GM21737 (cell line): ENCODE measurements around the gene F3.

Experiments used
- ATAC-seq: cut with Tn5 transposase; IDR thresholded peaks from one replicate; pipeline ENCODE4 v1.9.1; 2021; ENCODE audit warnings: mild to moderate bottlenecking, moderate library complexity; ENCODE audit not compliant: unreplicated experiment

F3 gene

GRCh38 chr1:94553323-94553730 lies 11.8 kb upstream of the F3 start:
- ATAC-seq, result no peak

GRCh38 chr1:94552071-94552586 lies 10.6 kb upstream of the F3 start:
- ATAC-seq, result no peak

GRCh38 chr1:94551449-94551848 lies 9.9 kb upstream of the F3 start:
- ATAC-seq, result no peak

DNA sequence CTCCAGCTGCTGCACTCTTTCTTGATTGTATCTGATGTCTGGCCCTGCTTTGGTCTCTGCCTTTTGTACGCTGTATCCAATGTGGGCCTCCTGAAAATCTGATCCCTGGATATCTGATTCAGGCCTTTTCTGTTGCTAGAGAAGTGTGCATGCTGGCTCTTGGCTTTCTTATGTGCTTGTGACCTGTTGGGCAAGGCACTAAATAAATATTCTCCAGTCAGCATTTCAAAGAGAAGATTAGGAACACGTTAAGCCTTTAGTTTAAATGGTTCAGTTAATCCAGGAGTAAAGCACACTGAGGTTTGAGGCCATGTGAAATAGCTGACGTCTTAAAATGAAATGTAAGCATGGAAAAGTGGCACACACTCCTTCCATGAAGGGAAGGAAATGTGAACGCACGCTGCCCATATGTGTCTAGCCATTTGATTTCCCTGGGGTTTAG lies 9.3 kb upstream of the F3 start:
- ATAC-seq, result no peak

GRCh38 chr1:94550396-94550795 lies 8.8 kb upstream of the F3 start:
- ATAC-seq, result no peak

DNA sequence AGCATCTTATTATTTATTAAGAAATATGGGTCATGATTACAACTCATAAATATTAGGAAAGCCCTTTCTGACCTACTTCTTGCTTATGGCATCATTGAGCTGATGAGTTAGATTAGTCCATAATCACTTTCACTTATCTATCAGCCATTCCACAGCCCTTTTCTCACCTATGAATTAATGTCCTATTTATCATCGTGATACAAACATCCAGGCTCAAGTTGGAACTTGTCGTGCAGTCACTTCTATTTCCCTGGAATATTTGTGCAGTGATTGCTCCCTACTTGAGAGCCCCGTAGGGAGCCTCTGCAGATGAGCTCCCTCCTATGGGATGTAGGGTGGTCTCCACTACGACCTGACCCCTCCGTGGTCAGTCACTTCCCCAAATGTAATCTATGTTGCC lies 8.1 kb upstream of the F3 start:
- no peak for ATAC-seq

DNA sequence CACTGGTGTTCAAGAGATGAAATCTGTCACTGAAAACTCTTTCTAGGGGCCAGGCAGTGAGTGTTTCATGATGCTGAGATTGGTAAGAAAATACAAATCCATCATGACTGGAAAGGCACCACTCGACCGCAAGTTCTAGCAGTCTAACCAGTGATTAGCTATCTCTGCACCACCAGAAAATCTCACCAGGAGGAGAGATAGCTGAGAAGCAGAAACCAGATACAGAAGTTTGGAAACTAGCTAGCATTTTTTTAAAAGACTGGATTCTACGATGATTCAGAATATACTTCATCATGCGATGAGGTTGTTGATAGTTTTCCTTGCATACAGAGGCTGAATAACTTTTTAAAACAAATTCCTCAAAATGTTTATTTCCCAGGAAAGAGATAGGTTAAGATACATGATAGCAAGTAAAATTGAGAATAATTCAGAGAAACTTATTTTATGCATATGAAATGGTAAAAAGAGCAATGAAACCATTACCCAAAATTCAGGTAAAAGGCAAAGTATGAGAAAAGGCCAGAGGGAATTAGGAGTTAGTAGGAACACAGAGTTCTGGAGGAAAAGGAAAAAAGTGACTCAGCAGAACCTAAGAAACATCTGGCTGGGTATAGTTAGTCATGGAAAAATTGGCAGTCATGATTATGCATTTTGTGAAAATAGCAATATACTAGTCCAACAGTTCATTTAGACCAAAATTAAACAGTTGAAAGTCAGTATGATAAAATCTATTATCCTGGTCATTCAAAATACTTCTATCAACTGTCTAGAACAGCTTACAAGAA lies 3.3 kb upstream of the F3 start:
- no peak for ATAC-seq

DNA sequence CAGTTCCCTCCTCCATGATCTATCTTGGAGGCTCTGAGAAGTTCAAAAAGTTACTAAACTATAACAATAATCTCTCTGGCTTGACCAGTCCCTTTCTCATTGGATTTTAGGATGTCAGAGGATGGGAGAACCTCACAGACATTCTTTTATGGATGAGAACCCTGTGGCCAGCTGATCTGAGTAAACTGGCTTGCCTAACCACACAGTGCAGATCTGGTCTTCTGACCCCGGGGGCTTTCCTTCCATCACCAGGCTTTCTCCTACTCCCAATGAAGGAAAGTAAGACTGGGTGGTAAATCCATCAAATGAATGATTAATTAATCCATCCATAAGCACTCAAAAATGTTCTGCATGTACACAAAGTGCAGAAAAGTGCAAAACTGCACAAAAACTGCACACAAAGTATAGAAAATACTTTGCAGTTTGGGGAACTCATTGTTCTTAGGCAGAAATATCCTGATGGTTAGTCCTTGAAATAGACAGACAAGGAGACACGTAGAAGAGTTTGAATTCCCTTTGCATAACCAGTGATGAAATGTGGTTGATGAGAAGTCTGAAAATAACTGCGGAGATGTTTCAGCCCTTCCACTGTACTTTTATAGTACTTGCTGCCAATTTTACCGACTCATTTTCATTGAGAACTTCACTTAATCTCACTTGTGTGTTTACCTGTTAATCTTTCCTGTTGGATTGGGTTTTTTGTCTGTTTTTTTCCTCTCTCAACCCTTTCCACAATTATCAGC lies 2.5 kb upstream of the F3 start:
- no peak for ATAC-seq

- no peak for ATAC-seq
Observed at GRCh38 chr1:94543001-94543400, 1.4 kb upstream of the F3 start.

DNA sequence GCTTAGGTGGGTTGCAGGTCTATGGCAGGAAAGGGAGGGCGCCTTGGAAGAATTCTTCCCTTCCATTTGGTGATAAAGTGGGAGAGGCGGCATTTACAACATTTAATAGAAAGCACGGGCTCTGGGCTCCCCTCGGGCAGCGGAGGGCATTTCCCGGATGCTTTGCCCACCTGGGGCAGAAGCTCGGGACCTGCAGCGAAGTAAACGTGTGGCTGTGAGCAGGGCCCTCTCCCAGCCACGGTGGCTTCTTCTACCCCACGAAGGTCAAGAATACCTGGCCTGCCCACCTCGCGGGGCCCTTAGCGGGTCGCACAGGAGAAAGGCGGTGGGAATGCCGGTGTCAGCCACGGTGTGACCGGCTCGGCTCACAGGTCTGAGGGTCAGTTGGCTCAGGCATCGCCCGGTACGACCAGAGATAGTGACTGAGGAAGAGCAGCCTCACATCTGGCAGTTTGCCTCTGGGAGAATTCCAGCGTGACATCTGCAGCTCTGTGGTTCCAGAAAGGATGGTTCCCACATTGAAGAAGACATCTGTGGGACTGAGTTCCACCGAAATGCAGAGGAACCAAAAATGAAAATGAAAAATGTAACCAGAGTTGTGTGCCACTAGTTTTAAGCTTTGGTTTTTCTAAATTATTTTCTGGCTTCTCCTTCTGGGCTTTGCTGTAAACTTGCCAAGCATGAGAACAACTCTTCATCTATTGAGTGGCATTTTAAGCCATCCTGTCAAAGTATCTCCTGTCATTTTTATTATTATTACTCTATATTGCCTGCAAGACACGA lies 720 bp upstream of the F3 start:
- ATAC-seq, result no peak

DNA sequence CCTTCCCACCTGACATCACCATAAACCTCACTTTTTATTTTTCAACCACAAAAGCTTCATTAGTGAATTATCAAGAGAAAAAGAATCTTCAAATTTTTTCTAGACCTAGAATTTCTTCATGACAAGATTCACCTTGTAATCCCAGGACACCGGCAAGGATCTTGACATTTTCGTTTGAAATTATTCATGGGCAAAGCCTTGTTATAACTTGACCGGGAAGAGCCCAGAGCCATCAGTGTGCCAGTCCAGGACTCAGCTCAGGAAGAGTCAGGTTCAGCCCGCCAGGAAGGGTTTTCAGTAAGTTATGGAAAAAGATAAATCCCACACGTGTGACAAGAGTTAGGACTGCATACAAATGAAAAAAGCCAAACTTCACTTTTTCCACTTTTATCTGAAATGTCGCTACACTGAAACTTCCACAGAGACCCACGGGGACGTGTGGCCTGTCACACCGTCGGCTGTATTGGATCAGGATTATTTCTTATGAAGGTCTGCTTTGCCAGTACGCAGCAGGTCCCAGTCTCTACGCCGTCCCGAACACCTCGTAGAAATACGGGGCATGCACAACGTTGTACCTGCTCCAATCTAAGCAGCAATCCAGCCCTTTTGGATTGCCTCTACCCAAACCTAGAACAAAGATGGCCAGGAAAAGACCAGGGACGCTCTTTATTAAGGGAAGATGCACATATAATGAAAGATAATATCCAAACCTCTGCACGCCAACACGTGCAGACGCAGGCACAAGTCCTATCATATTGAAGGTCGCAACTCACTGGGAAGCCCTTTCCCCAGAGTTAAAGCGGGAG lies 916 bp downstream of the F3 start:
- no peak for ATAC-seq

- no peak for ATAC-seq
Observed at GRCh38 chr1:94539496-94539895, 2.1 kb downstream of the F3 start.

- no peak for ATAC-seq
Observed at GRCh38 chr1:94538243-94538827, 3.2 kb downstream of the F3 start.

DNA sequence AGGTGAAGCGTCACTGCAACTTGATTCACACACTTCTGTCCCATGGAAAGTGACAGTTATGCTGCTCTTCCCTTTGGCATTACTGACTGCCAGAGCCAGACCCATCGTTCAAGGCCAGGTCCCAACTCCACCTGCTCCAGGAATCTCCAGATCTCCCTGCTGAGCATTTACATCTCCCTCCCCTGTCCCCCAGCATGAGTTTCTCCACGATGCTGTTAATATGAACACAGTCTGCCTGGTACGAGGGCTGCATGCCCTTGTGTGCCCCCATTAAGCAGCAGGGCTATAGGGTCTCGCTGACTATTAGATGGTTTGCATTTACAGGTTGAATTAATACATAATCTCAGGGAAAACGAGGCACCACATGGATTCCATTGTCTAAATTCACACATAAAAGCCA lies 4.3 kb downstream of the F3 start:
- ATAC-seq, result no peak

GRCh38 chr1:94535879-94536278 lies 5.7 kb downstream of the F3 start:
- no peak for ATAC-seq

GRCh38 chr1:94535095-94535494 lies 6.5 kb downstream of the F3 start:
- no peak for ATAC-seq

DNA sequence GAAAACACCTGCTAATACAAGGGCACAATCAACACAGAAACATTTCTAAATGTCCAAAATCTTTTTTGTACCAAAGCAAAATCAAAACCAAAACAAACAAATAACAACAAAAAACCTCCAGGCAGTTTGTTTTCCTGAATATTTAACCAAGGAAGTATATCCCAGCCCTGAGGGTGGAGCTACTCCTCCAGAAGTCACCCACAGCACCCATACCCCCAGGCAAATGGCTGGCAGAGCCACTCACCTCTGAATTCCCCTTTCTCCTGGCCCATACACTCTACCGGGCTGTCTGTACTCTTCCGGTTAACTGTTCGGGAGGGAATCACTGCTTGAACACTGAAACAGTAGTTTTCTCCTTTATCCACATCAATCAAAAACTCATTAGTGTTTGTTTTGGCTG lies 9.5 kb downstream of the F3 start:
- no peak for ATAC-seq

DNA sequence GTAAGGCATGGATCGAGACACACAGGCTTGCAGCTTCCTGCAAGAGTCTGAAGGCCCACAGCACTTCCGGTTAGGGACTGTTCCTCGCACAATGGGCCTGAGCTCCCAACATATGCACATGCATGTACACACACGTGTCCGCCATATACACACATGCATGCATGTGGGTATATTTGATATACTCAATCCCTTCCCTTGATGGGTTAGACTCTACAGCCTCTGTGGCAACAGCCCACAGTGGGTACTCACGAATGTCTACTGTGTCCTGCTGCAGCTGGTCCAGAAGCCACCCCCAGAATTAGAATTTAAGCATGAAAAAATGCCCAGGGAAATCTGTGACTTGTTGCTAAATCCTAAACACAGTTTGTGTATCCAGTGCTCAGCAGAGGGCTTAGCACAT lies 9.9 kb downstream of the F3 start:
- ATAC-seq, result no peak

- no peak for ATAC-seq
Observed at GRCh38 chr1:94530373-94530878, 11.1 kb downstream of the F3 start.

GRCh38 chr1:94529416-94529815 lies 12.1 kb downstream of the F3 start:
- ATAC-seq, result no peak
